Neural progenitor cell (in vitro differentiated cells): Measurements from ENCODE around the gene KIF21B. TPM values are rescaled to one million over a fixed set of nuclear protein-coding genes. Genes with fewer than 3 reads are reported as not detected.

Source experiments
- DNase-seq: peaks from one replicate; pipeline ENCODE4 v3.0.0-alpha.2; 2016; ENCODE audit warnings: low spot score
- H2AFZ ChIP-seq: fragments of 200-600 bp; sonication (generic); replicated peaks from 2 replicates; pipeline ENCODE4 v1.6.1; 2016; ENCODE audit warnings: antibody characterized with exemption
- H3F3A ChIP-seq: fragments of 200-600 bp; sonication (generic); 2 replicates; pipeline ENCODE4 v1.6.1; 2016; ENCODE audit warnings: antibody characterized with exemption, low read depth
- H3K27ac ChIP-seq: fragments of 200-600 bp; sonication (generic); 2 replicates; pipeline ENCODE4 v1.5.1; 2016; ENCODE audit warnings: mild to moderate bottlenecking
- H3K27me3 ChIP-seq: fragments of 200-600 bp; sonication (generic); 2 replicates; pipeline ENCODE4 v1.6.1; 2016; ENCODE audit warnings: mild to moderate bottlenecking, moderate library complexity
- H3K36me3 ChIP-seq: fragments of 200-600 bp; sonication (generic); 2 replicates; pipeline ENCODE4 v1.5.1; 2016
- H3K4me1 ChIP-seq: fragments of 200-600 bp; sonication (generic); 2 replicates; pipeline ENCODE4 v1.6.1; 2016; ENCODE audit warnings: mixed run types
- H3K4me2 ChIP-seq: fragments of 200-600 bp; sonication (generic); 2 replicates; pipeline ENCODE4 v1.6.1; 2016
- H3K4me3 ChIP-seq: fragments of 200-600 bp; sonication (generic); 2 replicates; pipeline ENCODE4 v1.5.1; 2016
- H3K79me2 ChIP-seq: fragments of 200-600 bp; sonication (generic); 2 replicates; pipeline ENCODE4 v1.6.1; 2016; ENCODE audit warnings: low read depth
- H3K9ac ChIP-seq: fragments of 200-600 bp; sonication (generic); 2 replicates; pipeline ENCODE4 v1.6.1; 2016
- H3K9me3 ChIP-seq: fragments of 200-600 bp; sonication (generic); 2 replicates; pipeline ENCODE4 v1.5.1; 2016; ENCODE audit warnings: low read depth
- H4K20me1 ChIP-seq: fragments of 200-600 bp; sonication (generic); 2 replicates; pipeline ENCODE4 v1.6.1; 2016; ENCODE audit warnings: low read depth
- H3K27ac Mint-ChIP-seq: 3 replicates; pipeline ENCODE4 v1.8.0; 2021; ENCODE audit warnings: mixed read lengths
- H3K27me3 Mint-ChIP-seq: 2 replicates; pipeline ENCODE4 v1.8.0; 2022; ENCODE audit warnings: low read depth, mild to moderate bottlenecking, inconsistent platforms, moderate library complexity, mixed read lengths; ENCODE audit not compliant: insufficient read depth
- H3K36me3 Mint-ChIP-seq: 3 replicates; pipeline ENCODE4 v1.8.0; 2021; ENCODE audit warnings: mixed read lengths
- H3K4me1 Mint-ChIP-seq: 3 replicates; pipeline ENCODE4 v1.8.0; 2021; ENCODE audit warnings: mixed read lengths
- H3K4me3 Mint-ChIP-seq: 3 replicates; pipeline ENCODE4 v1.8.0; 2021; ENCODE audit warnings: mild to moderate bottlenecking, moderate library complexity, mixed read lengths
- H3K9me3 Mint-ChIP-seq: 3 replicates; pipeline ENCODE4 v1.8.0; 2020; ENCODE audit warnings: mixed read lengths
- EZH2 ChIP-seq: fragments of 200-600 bp; sonication (generic); IDR thresholded peaks from 2 replicates; pipeline ENCODE4 v1.6.1; 2017; ENCODE audit warnings: antibody characterized with exemption, mild to moderate bottlenecking, moderate library complexity
- EZH2phosphoT487 ChIP-seq: fragments of 200-600 bp; sonication (generic); IDR thresholded peaks from 2 replicates; pipeline ENCODE4 v1.6.1; 2017; ENCODE audit warnings: antibody characterized with exemption
- total RNA-seq: library from RNA; depleted of rRNA; stranded (reverse); fragments of >200 nt; gene quantifications from 2 replicates; pipeline ENCODE4 v1.2.3, GENCODE V29; 2015; ENCODE audit warnings: low replicate concordance
- TF ChIP-seq, protein P1 (sequence below): fragments of 200-600 bp; sonication (generic); IDR thresholded peaks from 2 replicates; pipeline ENCODE4 v1.5.1; 2017; ENCODE audit warnings: antibody characterized with exemption, mild to moderate bottlenecking

The KIF21B gene
- total RNA-seq, 1 donor from 2014 or later: 6.4 TPM

GRCh38 chr1:201015551-201016091, 7.9 kb downstream of the KIF21B start:
- Histone ChIP-seq H3K4me2 (no peak overlapping the region), H3K27ac (no peak overlapping the region), H4K20me1 (peaks cover 52% of the 10 kb centered on the region), H3F3A (peaks cover 24% of the 10 kb centered on the region), H3K9ac (no peak overlapping the region), H3K27me3 (no peaks in the 10 kb centered on the region), H3K4me1 (peaks cover 46% of the 10 kb centered on the region), H2AFZ (no peak overlapping the region), H3K9me3 (no peaks in the 10 kb centered on the region), H3K36me3 (no peaks in the 10 kb centered on the region), H3K4me3 (no peak overlapping the region), H3K79me2 (peaks cover 24% of the 10 kb centered on the region)
- H3K4me3 Mint-ChIP-seq: peak overlapping the region; percentile 25
- peaks cover 8% of the 10 kb centered on the region for H3K27me3 Mint-ChIP-seq
- no peaks in the 10 kb centered on the region for H3K36me3 Mint-ChIP-seq
- TF ChIP-seq, protein P1, sequence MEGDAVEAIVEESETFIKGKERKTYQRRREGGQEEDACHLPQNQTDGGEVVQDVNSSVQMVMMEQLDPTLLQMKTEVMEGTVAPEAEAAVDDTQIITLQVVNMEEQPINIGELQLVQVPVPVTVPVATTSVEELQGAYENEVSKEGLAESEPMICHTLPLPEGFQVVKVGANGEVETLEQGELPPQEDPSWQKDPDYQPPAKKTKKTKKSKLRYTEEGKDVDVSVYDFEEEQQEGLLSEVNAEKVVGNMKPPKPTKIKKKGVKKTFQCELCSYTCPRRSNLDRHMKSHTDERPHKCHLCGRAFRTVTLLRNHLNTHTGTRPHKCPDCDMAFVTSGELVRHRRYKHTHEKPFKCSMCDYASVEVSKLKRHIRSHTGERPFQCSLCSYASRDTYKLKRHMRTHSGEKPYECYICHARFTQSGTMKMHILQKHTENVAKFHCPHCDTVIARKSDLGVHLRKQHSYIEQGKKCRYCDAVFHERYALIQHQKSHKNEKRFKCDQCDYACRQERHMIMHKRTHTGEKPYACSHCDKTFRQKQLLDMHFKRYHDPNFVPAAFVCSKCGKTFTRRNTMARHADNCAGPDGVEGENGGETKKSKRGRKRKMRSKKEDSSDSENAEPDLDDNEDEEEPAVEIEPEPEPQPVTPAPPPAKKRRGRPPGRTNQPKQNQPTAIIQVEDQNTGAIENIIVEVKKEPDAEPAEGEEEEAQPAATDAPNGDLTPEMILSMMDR: no peak
- TF ChIP-seq EZH2phosphoT487 (no peak), EZH2 (no peak)
- peak overlapping the region; percentile 82 for H3K27ac Mint-ChIP-seq
- no peaks in the 10 kb centered on the region for H3K9me3 Mint-ChIP-seq
- DNase-seq: no peak
- H3K4me1 Mint-ChIP-seq: peaks cover 67% of the 10 kb centered on the region

DNA sequence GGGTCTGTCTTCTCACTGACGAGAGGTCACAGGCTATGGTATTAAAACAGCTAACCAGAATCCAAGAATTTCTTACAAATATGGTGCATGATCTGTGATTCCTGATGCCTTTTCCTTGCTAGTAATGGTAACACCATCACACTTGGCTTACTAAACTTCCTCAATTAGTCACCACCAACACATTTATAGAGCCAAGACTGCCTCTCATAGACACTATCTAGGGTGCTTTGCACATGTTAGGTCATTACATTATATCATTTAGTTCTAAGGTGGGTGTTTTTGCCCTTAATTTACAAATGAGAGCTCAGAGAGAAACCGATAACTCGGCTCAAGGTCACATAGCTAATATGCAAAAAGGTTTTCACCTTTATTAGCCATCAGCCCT, 8.7 kb downstream of the KIF21B start:
- Histone ChIP-seq H3K27ac (no peak overlapping the region), H3K4me2 (no peak overlapping the region), H3K27me3 (no peaks in the 10 kb centered on the region), H3K4me1 (peaks cover 46% of the 10 kb centered on the region), H2AFZ (no peak overlapping the region), H3K9ac (no peak overlapping the region), H3K9me3 (no peaks in the 10 kb centered on the region), H3F3A (peaks cover 15% of the 10 kb centered on the region), H4K20me1 (peaks cover 48% of the 10 kb centered on the region), H3K36me3 (no peaks in the 10 kb centered on the region), H3K4me3 (no peak overlapping the region), H3K79me2 (peaks cover 24% of the 10 kb centered on the region)
- DNase-seq: no peak
- H3K27ac Mint-ChIP-seq: no peak overlapping the region
- H3K27me3 Mint-ChIP-seq: peaks cover 8% of the 10 kb centered on the region
- no peaks in the 10 kb centered on the region for H3K9me3 Mint-ChIP-seq
- TF ChIP-seq EZH2 (no peak), EZH2phosphoT487 (no peak)
- TF ChIP-seq, protein P1: no peak
- no peak overlapping the region for H3K4me3 Mint-ChIP-seq
- no peaks in the 10 kb centered on the region for H3K36me3 Mint-ChIP-seq
- H3K4me1 Mint-ChIP-seq: peaks cover 66% of the 10 kb centered on the region

GRCh38 chr1:201013991-201014815, 9.3 kb downstream of the KIF21B start:
- DNase-seq: peak; percentile 58
- Histone ChIP-seq H2AFZ (no peak overlapping the region), H3K4me1 (peaks cover 50% of the 10 kb centered on the region), H3K4me2 (peak overlapping the region; percentile 59), H4K20me1 (peaks cover 48% of the 10 kb centered on the region), H3K9ac (no peak overlapping the region), H3K36me3 (no peaks in the 10 kb centered on the region), H3K4me3 (no peak overlapping the region), H3F3A (peaks cover 11% of the 10 kb centered on the region), H3K27me3 (no peaks in the 10 kb centered on the region), H3K9me3 (no peaks in the 10 kb centered on the region), H3K79me2 (peaks cover 19% of the 10 kb centered on the region), H3K27ac (no peak overlapping the region)
- Mint-ChIP-seq H3K9me3 (no peaks in the 10 kb centered on the region), H3K27ac (peak overlapping the region; percentile 74), H3K4me1 (peaks cover 68% of the 10 kb centered on the region), H3K36me3 (peaks cover 2% of the 10 kb centered on the region), H3K27me3 (peaks cover 8% of the 10 kb centered on the region), H3K4me3 (no peak overlapping the region)
- TF ChIP-seq, protein P1: no peak
- TF ChIP-seq EZH2 (no peak), EZH2phosphoT487 (no peak)
